Ovary (tissue), 3 donors: ENCODE data around the gene GPR155.

Experiments used
- CTCF ChIP-seq, 3 donors: fragments of 450-650 bp in 2 of 3; fragments of 200-600 bp in 1 of 3; IDR thresholded peaks; one replicate each; pipeline versions ENCODE4 v1.5.1 to v1.8.0; 2016 to 2022; ENCODE audit warnings: antibody characterized with exemption in 3 of 3, mild to moderate bottlenecking in 1 of 3
- EP300 ChIP-seq: sonication (generic); formaldehyde crosslinking; IDR thresholded peaks from one replicate; pipeline ENCODE4 v1.6.1; 2017; ENCODE audit warnings: antibody characterized with exemption
- POLR2A ChIP-seq: fragments of 450-650 bp; IDR thresholded peaks from one replicate; pipeline ENCODE4 v1.6.1; 2017; ENCODE audit warnings: antibody characterized with exemption, mild to moderate bottlenecking, moderate library complexity
- donor health status: DM: no; HTN: no; CAD: no.

GRCh38 chr2:174395284-174395968, 91.4 kb downstream of the GPR155 start, which contains the start of gene SCRN3:
- TF ChIP-seq POLR2A (no peak), CTCF (IDR thresholded peaks at IDR 0.05) (no peak), EP300 (no peak)
